ENCODE measurements around the gene PLAAT4.

PLAAT4 gene

GRCh38 chr11:63536669-63537292 is at the start of gene PLAAT4:
PLAAT4 (plus strand) TSS chr11:63536808; CDS start chr11:63536869, 61 bp downstream.
- in situ Hi-C loops (cut with MboI; ENCODE audit: low sequenced_read_pairs): no loop called here

GRCh38 chr11:63488789-63489188 is 47.8 kb upstream of the PLAAT4 start:
- in situ Hi-C loops (cut with MboI; ENCODE audit: low sequenced_read_pairs): no loop called here

- in situ Hi-C loops (cut with MboI; ENCODE audit: low sequenced_read_pairs): no loop called here
These were observed 46.7 kb upstream of the PLAAT4 start for GRCh38 chr11:63489879-63490278.

GRCh38 chr11:63490551-63491239 is 45.9 kb upstream of the PLAAT4 start, which contains the start of gene PLAAT5:
PLAAT5 (minus strand) TSS chr11:63491167; CDS start chr11:63491034, 133 bp downstream.
- in situ Hi-C loops (cut with MboI; ENCODE audit: low sequenced_read_pairs): no loop called here

GRCh38 chr11:63491240-63491587 is 45.4 kb upstream of the PLAAT4 start:
- in situ Hi-C loops (cut with MboI; ENCODE audit: low sequenced_read_pairs): no loop called here

- in situ Hi-C loops (cut with MboI; ENCODE audit: low sequenced_read_pairs): no loop called here
These were observed 44.8 kb upstream of the PLAAT4 start for GRCh38 chr11:63491636-63492372.

- in situ Hi-C loops (cut with MboI; ENCODE audit: low sequenced_read_pairs): no loop called here
These were observed 44.2 kb upstream of the PLAAT4 start for GRCh38 chr11:63492441-63492840.

- in situ Hi-C loops (cut with MboI; ENCODE audit: low sequenced_read_pairs): no loop called here
These were observed 43.5 kb upstream of the PLAAT4 start for GRCh38 chr11:63493127-63493526.

- in situ Hi-C loops (cut with MboI; ENCODE audit: low sequenced_read_pairs): no loop called here
These were observed 41.6 kb upstream of the PLAAT4 start for GRCh38 chr11:63494975-63495374.

- in situ Hi-C loops (cut with MboI; ENCODE audit: low sequenced_read_pairs): no loop called here
These were observed 36.7 kb upstream of the PLAAT4 start for GRCh38 chr11:63499874-63500273.

GRCh38 chr11:63501236-63501635 is 35.4 kb upstream of the PLAAT4 start:
- in situ Hi-C loops (cut with MboI; ENCODE audit: low sequenced_read_pairs): no loop called here

- in situ Hi-C loops (cut with MboI; ENCODE audit: low sequenced_read_pairs): no loop called here
These were observed 34.3 kb upstream of the PLAAT4 start for GRCh38 chr11:63502252-63502820.

- in situ Hi-C loops (cut with MboI; ENCODE audit: low sequenced_read_pairs): no loop called here
These were observed 33.1 kb upstream of the PLAAT4 start for GRCh38 chr11:63503492-63503891.

GRCh38 chr11:63504054-63504453 is 32.6 kb upstream of the PLAAT4 start:
- in situ Hi-C loops (cut with MboI; ENCODE audit: low sequenced_read_pairs): no loop called here

- in situ Hi-C loops (cut with MboI; ENCODE audit: low sequenced_read_pairs): no loop called here
These were observed 31.5 kb upstream of the PLAAT4 start for GRCh38 chr11:63504933-63505586.

GRCh38 chr11:63505857-63506528 is 30.6 kb upstream of the PLAAT4 start, which contains the start of gene LGALS12:
LGALS12 (plus strand) TSS chr11:63506084; CDS start chr11:63506459, 375 bp downstream.
- in situ Hi-C loops (cut with MboI; ENCODE audit: low sequenced_read_pairs): no loop called here

GRCh38 chr11:63506876-63507275 is 29.7 kb upstream of the PLAAT4 start:
- in situ Hi-C loops (cut with MboI; ENCODE audit: low sequenced_read_pairs): no loop called here

- in situ Hi-C loops (cut with MboI; ENCODE audit: low sequenced_read_pairs): no loop called here
These were observed 29.1 kb upstream of the PLAAT4 start for GRCh38 chr11:63507511-63507910.

- in situ Hi-C loops (cut with MboI; ENCODE audit: low sequenced_read_pairs): no loop called here
These were observed 28.6 kb upstream of the PLAAT4 start for GRCh38 chr11:63508009-63508408.

- in situ Hi-C loops (cut with MboI; ENCODE audit: low sequenced_read_pairs): no loop called here
These were observed 27.9 kb upstream of the PLAAT4 start for GRCh38 chr11:63508745-63509144.

Measured in hTERT RPE-1 (cell line).